ENCODE results near the gene ULBP3.
A peak's percentile ranks its signal among the peaks of the same experiment; 100 is the strongest.

ULBP3 gene

GRCh38 chr6:150068720-150069648 is at the start of gene ULBP3:
Gene ULBP3 (minus strand): TSS chr6:150069121. CDS start chr6:150069066, 55 bp downstream.
- DNase-seq: peak; percentile 72

- DNase-seq: no peak
Observed at GRCh38 chr6:150118627-150119026, 49.7 kb upstream of the ULBP3 start.

- no peak for DNase-seq
Observed at GRCh38 chr6:150118203-150118602, 49.3 kb upstream of the ULBP3 start.

- DNase-seq: no peak
Observed at GRCh38 chr6:150116200-150116800, 47.4 kb upstream of the ULBP3 start.

DNA sequence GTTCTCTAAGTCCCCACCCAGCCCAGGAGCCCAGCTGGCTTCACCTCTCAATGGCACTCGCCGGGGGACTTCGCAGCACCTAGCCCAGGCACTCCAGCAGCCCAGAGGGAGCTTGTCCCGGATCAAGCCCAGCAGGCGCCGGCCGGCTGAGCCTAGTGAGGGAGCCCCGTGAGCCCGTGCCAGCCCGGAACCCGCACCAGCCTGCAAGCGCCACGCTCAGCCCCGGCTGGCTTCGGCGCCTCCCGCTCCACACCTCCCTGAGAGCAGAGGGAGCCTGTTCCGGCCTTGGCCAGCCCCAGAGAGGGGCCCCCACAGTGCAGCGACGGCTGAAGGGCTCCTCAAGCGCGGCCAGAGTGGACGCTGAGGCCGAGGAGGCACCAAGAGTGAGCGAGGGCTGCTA is 46.8 kb upstream of the ULBP3 start:
- no peak for DNase-seq

- no peak for DNase-seq
Observed at GRCh38 chr6:150112233-150112632, 43.3 kb upstream of the ULBP3 start.

GRCh38 chr6:150102750-150103270 is 33.9 kb upstream of the ULBP3 start:
- DNase-seq: no peak

- DNase-seq: no peak
Observed at GRCh38 chr6:150100745-150101144, 31.8 kb upstream of the ULBP3 start.

DNA sequence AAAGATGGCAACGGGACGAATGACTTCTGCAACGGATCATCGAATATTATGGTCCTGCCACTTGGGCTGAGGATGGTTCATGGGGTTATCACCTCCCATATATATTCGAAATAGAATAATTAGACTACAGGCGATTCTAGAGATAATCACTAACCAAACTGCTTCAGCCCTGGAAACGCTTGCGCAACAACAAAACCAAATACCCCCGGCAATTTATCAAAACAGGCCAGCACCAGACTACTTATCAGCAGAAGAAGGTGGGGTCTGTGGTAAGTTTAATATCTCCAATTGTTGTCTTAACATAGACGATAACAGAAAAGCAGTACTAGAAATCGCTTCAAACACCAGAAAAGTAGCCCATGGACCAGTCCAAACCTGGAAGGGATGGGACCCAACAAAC is 31.0 kb upstream of the ULBP3 start:
- no peak for DNase-seq

DNA sequence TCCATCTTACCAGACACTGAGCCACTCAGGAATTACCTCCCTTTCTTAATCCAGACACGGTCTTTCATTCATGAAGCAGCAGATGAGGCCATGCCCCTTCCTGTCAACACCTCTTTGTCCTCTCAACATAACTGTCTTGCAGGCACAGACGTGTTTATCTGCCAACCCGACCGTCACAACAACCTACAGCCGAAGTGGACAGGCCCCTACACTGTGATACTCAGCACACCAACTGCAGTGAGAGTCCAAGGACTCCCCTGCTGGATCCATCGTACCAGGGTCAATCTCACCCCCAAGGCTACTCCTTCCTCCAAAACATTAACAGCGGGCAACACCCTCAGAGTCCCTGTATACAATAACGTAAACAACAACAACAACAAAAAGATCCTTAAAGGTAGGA is 30.6 kb upstream of the ULBP3 start:
- no peak for DNase-seq

- DNase-seq: no peak
Observed at GRCh38 chr6:150098155-150098554, 29.2 kb upstream of the ULBP3 start.

GRCh38 chr6:150093397-150093796 is 24.5 kb upstream of the ULBP3 start:
- DNase-seq: no peak

GRCh38 chr6:150091476-150091875 is 22.6 kb upstream of the ULBP3 start:
- DNase-seq: no peak

GRCh38 chr6:150090328-150090727 is 21.4 kb upstream of the ULBP3 start:
- DNase-seq: no peak

DNA sequence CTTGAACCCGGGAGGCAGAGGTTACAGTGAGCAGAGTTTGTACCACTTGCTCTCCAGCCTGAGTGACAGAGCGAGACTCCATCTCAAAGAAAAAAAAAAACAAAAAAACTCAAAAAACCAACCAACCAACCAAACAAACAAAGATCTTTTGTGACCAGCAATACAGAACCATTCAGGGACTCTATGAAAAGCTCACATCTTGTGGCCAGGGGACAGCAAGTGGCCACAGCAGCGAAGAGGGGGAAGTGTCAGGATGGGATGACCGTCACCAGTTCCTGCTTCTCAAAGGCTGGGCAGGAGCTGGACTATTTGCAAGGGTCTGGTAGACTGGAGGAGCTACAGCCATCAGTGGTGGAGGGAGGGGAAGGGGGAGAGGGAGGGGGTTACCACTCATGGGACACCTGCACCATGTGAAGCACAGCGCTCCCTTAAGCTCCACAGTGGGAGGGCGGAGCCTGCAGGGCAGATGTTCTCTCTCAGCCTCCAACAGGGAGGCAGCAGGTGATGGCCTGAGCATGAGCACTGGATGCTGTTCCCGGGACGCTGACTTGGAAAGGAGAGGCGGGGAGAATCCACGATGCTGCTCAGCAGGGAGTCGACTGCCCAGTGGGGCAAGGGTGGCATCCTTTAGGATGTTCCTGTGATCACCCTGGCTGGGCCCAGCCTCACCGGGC is 19.7 kb upstream of the ULBP3 start:
- no peak for DNase-seq

DNA sequence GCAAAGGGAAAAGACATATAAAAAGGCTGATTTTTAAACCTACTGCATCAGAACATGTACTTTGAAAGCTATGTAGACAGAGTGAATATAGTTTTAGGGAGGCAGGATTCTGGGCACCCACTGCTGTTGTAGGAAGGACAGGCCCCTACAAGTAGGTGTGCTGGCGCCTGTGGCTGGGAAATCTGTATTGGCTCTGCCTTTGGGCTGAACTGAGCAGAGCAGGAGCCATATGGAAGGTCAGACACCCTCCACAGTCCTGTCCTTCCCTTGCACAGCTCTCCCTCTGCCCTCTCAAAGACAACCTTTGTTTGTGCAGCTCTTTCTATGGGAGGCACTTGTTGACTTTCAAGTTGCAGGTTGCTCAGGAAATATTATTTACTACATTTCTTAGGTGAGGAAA is 18.4 kb upstream of the ULBP3 start:
- DNase-seq: no peak

GRCh38 chr6:150086026-150086425 is 17.1 kb upstream of the ULBP3 start:
- no peak for DNase-seq

DNA sequence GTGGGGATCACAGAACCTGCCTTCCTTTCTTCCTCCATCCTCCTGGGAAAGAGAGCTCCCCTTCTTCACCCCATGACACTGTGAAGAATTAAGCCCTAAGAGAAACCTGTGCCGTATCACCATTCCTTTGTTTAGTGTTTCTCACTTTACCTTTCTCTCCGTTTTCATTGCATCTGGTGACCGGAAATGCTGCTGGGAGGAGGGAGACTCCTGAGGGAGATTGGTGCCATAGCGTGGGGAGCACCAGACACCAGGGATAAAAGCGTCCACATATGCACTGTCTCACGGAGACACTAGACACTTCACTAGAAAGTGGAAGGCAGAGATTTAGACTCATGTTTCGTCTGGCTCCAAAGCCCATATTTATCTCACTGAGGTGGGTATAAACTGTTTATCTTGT is 15.5 kb upstream of the ULBP3 start:
- no peak for DNase-seq

GRCh38 chr6:150083839-150084238 is 14.9 kb upstream of the ULBP3 start:
- DNase-seq: no peak

DNA sequence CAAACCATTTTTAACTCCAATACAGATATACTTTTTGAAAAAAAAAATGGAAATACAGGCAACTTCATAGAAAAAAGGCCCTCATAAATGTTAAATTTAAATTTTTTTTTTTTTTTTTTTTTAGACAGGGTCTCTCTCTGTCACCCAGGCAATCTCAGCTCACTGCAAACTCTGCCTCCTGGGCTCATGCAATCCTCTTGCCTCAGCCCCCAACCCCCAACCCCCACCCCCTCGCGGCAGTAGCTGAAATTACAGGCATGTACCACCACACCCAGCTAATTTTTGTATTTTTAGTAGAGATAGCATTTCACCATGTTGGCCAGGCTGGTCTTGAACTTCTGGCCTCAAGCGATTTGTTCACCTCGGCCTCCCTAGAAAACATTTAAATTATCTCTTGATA is 12.8 kb upstream of the ULBP3 start:
- no peak for DNase-seq

DNA sequence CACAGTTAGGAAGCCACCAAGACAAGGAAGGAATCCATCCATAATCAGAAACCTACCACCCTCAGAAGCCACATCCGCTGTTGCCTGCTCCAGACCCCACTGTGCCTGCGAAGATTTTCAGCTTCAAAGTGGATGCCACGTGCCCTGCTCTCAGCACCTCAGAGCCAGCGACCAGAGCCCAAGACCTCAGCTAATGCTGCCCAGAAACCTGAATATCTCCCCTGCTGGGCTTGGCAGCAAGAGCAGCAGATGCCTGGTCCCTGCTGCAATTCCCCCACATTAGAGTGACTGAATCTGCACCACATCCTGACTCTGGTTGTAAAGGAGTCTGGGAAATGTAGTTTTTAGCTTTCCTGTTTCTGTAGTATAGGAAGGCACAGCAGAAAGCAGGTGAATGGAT is 10.7 kb upstream of the ULBP3 start:
- no peak for DNase-seq

DNA sequence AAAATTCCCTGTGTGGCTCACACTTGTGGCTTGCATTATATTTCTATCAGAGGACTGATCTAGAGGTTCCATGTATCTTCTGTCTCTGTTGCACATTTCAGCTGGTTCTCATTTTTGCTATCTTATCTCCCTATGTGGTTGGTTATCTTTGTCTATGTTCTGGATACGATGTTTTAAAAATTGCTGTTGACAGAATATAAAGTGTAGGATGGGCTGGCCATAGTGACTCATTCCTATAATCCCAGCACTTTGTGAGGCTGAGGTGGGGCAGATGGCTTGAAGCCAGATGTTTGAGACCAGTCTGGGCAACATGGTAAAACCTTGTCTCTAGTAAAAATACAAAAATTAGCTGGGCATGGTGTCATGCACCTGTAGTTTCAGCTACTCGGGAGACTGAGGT is 9.9 kb upstream of the ULBP3 start:
- DNase-seq: no peak

- no peak for DNase-seq
Observed at GRCh38 chr6:150076196-150076893, 7.4 kb upstream of the ULBP3 start.

Measured in stimulated activated CD4-positive, alpha-beta T cell treated with anti-CD3 and anti-CD28 coated beads, Interleukin-4, amount 100 ng/mL, for 24 hours (primary cell).